ENCODE measurements around the gene MTF1.

The MTF1 gene

GRCh38 chr1:37860346-37860666, 914 bp upstream of the MTF1 start:
- no peaks in the 10 kb centered on the region for H3K27me3 Mint-ChIP-seq (ENCODE audit: low read depth)
- no peaks in the 10 kb centered on the region for H3K9me3 Mint-ChIP-seq
- H3K4me3 Mint-ChIP-seq, result peak overlapping the region; percentile 97 to 99 (median 98)
- peak overlapping the region; percentile 77 to 95 (median 93) for H3K27ac Mint-ChIP-seq
- peak in 1 of 3 experiments; percentile 19 for TF ChIP-seq CTCF (IDR thresholded peaks at IDR 0.05; ENCODE audit: unreplicated experiment in 3 of 3)
- H3K36me3 Mint-ChIP-seq (ENCODE audit: low read depth), result peaks cover 32% of the 10 kb centered on the region
- H3K4me1 Mint-ChIP-seq, result peaks cover 19% of the 10 kb centered on the region

GRCh38 chr1:37858931-37859506, 373 bp downstream of the MTF1 start:
- TF ChIP-seq CTCF (IDR thresholded peaks at IDR 0.05; ENCODE audit: unreplicated experiment in 3 of 3), result no peak
- H3K4me1 Mint-ChIP-seq, result peaks cover 24% of the 10 kb centered on the region
- H3K36me3 Mint-ChIP-seq (ENCODE audit: low read depth), result peaks cover 31% of the 10 kb centered on the region
- peak overlapping the region; percentile 77 to 95 (median 93) for H3K27ac Mint-ChIP-seq
- no peaks in the 10 kb centered on the region for H3K9me3 Mint-ChIP-seq
- no peaks in the 10 kb centered on the region for H3K27me3 Mint-ChIP-seq (ENCODE audit: low read depth)
- peak overlapping the region; percentile 97 to 99 (median 98) for H3K4me3 Mint-ChIP-seq

- no peak overlapping the region for H3K4me3 Mint-ChIP-seq
- H3K36me3 Mint-ChIP-seq (ENCODE audit: low read depth), result peaks cover 31% of the 10 kb centered on the region
- peaks cover 19% of the 10 kb centered on the region for H3K4me1 Mint-ChIP-seq
- no peak overlapping the region for H3K27ac Mint-ChIP-seq
- no peaks in the 10 kb centered on the region for H3K9me3 Mint-ChIP-seq
- TF ChIP-seq CTCF (IDR thresholded peaks at IDR 0.05; ENCODE audit: unreplicated experiment in 3 of 3), result no peak
- H3K27me3 Mint-ChIP-seq (ENCODE audit: low read depth), result no peaks in the 10 kb centered on the region
Measured at GRCh38 chr1:37854406-37854805, 5.0 kb downstream of the MTF1 start.

GRCh38 chr1:37853157-37853556, 6.2 kb downstream of the MTF1 start:
- Mint-ChIP-seq H3K4me3 (no peak overlapping the region), H3K4me1 (peaks cover 14% of the 10 kb centered on the region), H3K27me3 (ENCODE audit: low read depth) (no peaks in the 10 kb centered on the region), H3K9me3 (no peaks in the 10 kb centered on the region), H3K27ac (no peak overlapping the region), H3K36me3 (ENCODE audit: low read depth) (peaks cover 31% of the 10 kb centered on the region)
- no peak for TF ChIP-seq CTCF (IDR thresholded peaks at IDR 0.05; ENCODE audit: unreplicated experiment in 3 of 3)

- Mint-ChIP-seq H3K4me1 (peaks cover 5% of the 10 kb centered on the region), H3K36me3 (ENCODE audit: low read depth) (peaks cover 23% of the 10 kb centered on the region), H3K27me3 (ENCODE audit: low read depth) (no peaks in the 10 kb centered on the region), H3K9me3 (no peaks in the 10 kb centered on the region), H3K4me3 (no peak overlapping the region), H3K27ac (no peak overlapping the region)
- no peak for TF ChIP-seq CTCF (IDR thresholded peaks at IDR 0.05; ENCODE audit: unreplicated experiment in 3 of 3)
Measured at GRCh38 chr1:37851782-37852210, 7.6 kb downstream of the MTF1 start.

GRCh38 chr1:37851262-37851661, 8.1 kb downstream of the MTF1 start:
- no peak overlapping the region for H3K27ac Mint-ChIP-seq
- TF ChIP-seq CTCF (IDR thresholded peaks at IDR 0.05; ENCODE audit: unreplicated experiment in 3 of 3), result no peak
- H3K4me3 Mint-ChIP-seq, result no peak overlapping the region

More at GRCh38 chr1:37851262-37851661, 8.1 kb downstream of the MTF1 start:
- Mint-ChIP-seq H3K9me3 (no peaks in the 10 kb centered on the region), H3K27me3 (ENCODE audit: low read depth) (no peaks in the 10 kb centered on the region), H3K36me3 (ENCODE audit: low read depth) (peaks cover 20% of the 10 kb centered on the region), H3K4me1 (peaks cover 5% of the 10 kb centered on the region)

Data from nephron (organoid).